GM12874 (cell line): Measurements from ENCODE around the gene ALG1.

Experiments
- CTCF ChIP-seq: IDR thresholded peaks from 2 replicates; pipeline ENCODE4 v1.5.1; 2011; ENCODE audit warnings: low read depth, mild to moderate bottlenecking, control low read depth, low read length, moderate library complexity; ENCODE audit not compliant: insufficient read depth

Gene ALG1

GRCh38 chr16:5028950-5029475 lies 42.6 kb upstream of the ALG1 start:
- no peak for TF ChIP-seq CTCF

- TF ChIP-seq CTCF = no peak
These were observed 41.3 kb upstream of the ALG1 start for GRCh38 chr16:5030251-5030870.

- TF ChIP-seq CTCF = no peak
These were observed 40.0 kb upstream of the ALG1 start for GRCh38 chr16:5031601-5032000.

GRCh38 chr16:5032748-5033167 lies 38.9 kb upstream of the ALG1 start:
- no peak for TF ChIP-seq CTCF

GRCh38 chr16:5033256-5034166 lies 38.1 kb upstream of the ALG1 start, which contains the start of gene NAGPA:
Gene NAGPA (minus strand): TSS chr16:5033935. CDS start chr16:5033914, 21 bp downstream.
- TF ChIP-seq CTCF = no peak

- TF ChIP-seq CTCF = no peak
These were observed 37.5 kb upstream of the ALG1 start for GRCh38 chr16:5034167-5034523.

GRCh38 chr16:5035909-5036227 lies 35.8 kb upstream of the ALG1 start:
- TF ChIP-seq CTCF = no peak
